Gastroesophageal sphincter (tissue), 3 donors: Measurements from ENCODE around the gene USP9X.

Experiments
- EP300 ChIP-seq: sonication (generic); formaldehyde crosslinking; IDR thresholded peaks from one replicate; pipeline ENCODE4 v1.6.1; 2017; ENCODE audit warnings: antibody characterized with exemption, mild to moderate bottlenecking
- POLR2A ChIP-seq, 2 donors: fragments of 450-650 bp; IDR thresholded peaks; one replicate each; pipeline ENCODE4 v1.6.1; 2017; ENCODE audit warnings: antibody characterized with exemption in 2 of 2, mild to moderate bottlenecking in 2 of 2, moderate library complexity in 1 of 2
- POLR2AphosphoS5 ChIP-seq: sonication (generic); formaldehyde crosslinking; IDR thresholded peaks from one replicate; pipeline ENCODE4 v1.6.1; 2017; ENCODE audit warnings: antibody characterized with exemption
- TF ChIP-seq, protein P1 (sequence below), 4 experiments: fragments of 200-600 bp in 2 of 4; fragments of 450-650 bp in 2 of 4; sonication (generic) in 1 of 4; IDR thresholded peaks; one replicate each; pipeline ENCODE4 v1.5.1; 2017 to 2019; ENCODE audit warnings: antibody characterized with exemption in 4 of 4, mild to moderate bottlenecking in 2 of 4, moderate library complexity in 2 of 4

DNA sequence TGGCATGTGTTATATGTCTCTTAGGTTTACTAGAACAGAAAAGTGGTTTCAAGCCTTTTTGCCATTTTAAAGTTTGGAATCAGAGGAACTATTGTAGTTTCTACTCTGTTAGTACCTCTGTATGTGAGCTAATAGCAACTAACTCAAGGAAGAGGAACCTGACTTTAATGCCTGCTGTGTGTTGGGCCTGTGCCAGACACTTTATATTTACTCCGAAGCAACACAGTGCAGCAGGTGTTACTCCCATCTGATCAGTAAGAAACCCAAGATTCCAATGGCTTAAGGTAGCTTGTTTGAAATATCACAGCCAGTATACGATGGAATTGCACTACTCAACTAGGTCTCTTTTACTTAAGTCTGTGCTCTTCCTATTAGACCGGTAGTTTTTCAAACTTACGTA is 79.2 kb downstream of the USP9X start:
- TF ChIP-seq, protein P1, sequence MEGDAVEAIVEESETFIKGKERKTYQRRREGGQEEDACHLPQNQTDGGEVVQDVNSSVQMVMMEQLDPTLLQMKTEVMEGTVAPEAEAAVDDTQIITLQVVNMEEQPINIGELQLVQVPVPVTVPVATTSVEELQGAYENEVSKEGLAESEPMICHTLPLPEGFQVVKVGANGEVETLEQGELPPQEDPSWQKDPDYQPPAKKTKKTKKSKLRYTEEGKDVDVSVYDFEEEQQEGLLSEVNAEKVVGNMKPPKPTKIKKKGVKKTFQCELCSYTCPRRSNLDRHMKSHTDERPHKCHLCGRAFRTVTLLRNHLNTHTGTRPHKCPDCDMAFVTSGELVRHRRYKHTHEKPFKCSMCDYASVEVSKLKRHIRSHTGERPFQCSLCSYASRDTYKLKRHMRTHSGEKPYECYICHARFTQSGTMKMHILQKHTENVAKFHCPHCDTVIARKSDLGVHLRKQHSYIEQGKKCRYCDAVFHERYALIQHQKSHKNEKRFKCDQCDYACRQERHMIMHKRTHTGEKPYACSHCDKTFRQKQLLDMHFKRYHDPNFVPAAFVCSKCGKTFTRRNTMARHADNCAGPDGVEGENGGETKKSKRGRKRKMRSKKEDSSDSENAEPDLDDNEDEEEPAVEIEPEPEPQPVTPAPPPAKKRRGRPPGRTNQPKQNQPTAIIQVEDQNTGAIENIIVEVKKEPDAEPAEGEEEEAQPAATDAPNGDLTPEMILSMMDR (IDR thresholded peaks at IDR 0.05), result no peak
- no peak for TF ChIP-seq POLR2A (IDR thresholded peaks at IDR 0.05)
- no peak for TF ChIP-seq EP300
- no peak for TF ChIP-seq POLR2AphosphoS5
